ENCODE results near the gene POP7. TPM values are rescaled to one million over a fixed set of nuclear protein-coding genes. Genes with fewer than 3 reads are reported as not detected.
"Not testable (repeated sequence)": the region's sequence is repeated elsewhere in the genome, so short reads cannot be mapped to it uniquely, and the experiment has no call there.

POP7 gene
- 28.1 and 34.2 TPM in 2 replicates for total RNA-seq

- DNase-seq: peak; percentile 99
Observed at GRCh38 chr7:100705753-100706671, at the start of gene POP7. Gene POP7, plus strand, starts transcription at chr7:100706121. Its CDS starts 710 bp downstream, at chr7:100706831.

GRCh38 chr7:100662194-100662776, 43.6 kb upstream of the POP7 start:
- DNase-seq: not testable (repeated sequence)

GRCh38 chr7:100665168-100665726, 40.7 kb upstream of the POP7 start:
- DNase-seq: no peak

GRCh38 chr7:100667331-100668068, 38.4 kb upstream of the POP7 start:
- no peak for DNase-seq

- DNase-seq: no peak
Observed at GRCh38 chr7:100668069-100668449, 37.9 kb upstream of the POP7 start.

GRCh38 chr7:100669106-100669505, 36.8 kb upstream of the POP7 start:
- not testable (repeated sequence) for DNase-seq

GRCh38 chr7:100670074-100670473, 35.8 kb upstream of the POP7 start:
- no peak for DNase-seq

GRCh38 chr7:100671353-100672327, 34.3 kb upstream of the POP7 start:
- no peak for DNase-seq

GRCh38 chr7:100673302-100673941, 32.5 kb upstream of the POP7 start, which contains the start of gene GNB2:
Gene GNB2, plus strand, starts transcription at chr7:100673740. Its CDS starts 2,526 bp downstream, at chr7:100676266.
- peak; percentile 99 for DNase-seq

- no peak for DNase-seq
Observed at GRCh38 chr7:100673942-100674410, 31.9 kb upstream of the POP7 start.

- peak; percentile 40 for DNase-seq
Observed at GRCh38 chr7:100674411-100675104, 31.4 kb upstream of the POP7 start.

GRCh38 chr7:100675105-100675451, 30.8 kb upstream of the POP7 start:
- DNase-seq: peak; percentile 22

- peak; percentile 62 for DNase-seq
Observed at GRCh38 chr7:100675581-100676350, 30.2 kb upstream of the POP7 start.

- DNase-seq: no peak
Observed at GRCh38 chr7:100676501-100677306, 29.2 kb upstream of the POP7 start.

- DNase-seq: no peak
Observed at GRCh38 chr7:100677308-100678267, 28.3 kb upstream of the POP7 start.

GRCh38 chr7:100678291-100678984, 27.5 kb upstream of the POP7 start:
- no peak for DNase-seq

All from dermis blood vessel endothelial cell (primary cell).